ENCODE results near the gene ITSN1. TPM values are rescaled to one million over a fixed set of nuclear protein-coding genes. Genes with fewer than 3 reads are reported as not detected.

Gene ITSN1
- total RNA-seq, 3 donors from 2014 or later (not counting 1 experiment from before 2014, with no cell fraction given) = 1.5 to 5.1 (median 2.7) TPM

- Histone ChIP-seq H3K27me3 (ENCODE audit: control insufficient read depth, insufficient read depth, low read length) (no peaks in the 10 kb centered on the region), H3K9me3 (ENCODE audit: control insufficient read depth, insufficient read depth, low read length) (no peaks in the 10 kb centered on the region), H3K4me3 (ENCODE audit: low read length) (no peak overlapping the region), H3K27ac (ENCODE audit: low read length) (no peak overlapping the region), H3K4me1 (ENCODE audit: control insufficient read depth, insufficient read depth, low read length) (no peaks in the 10 kb centered on the region), H3K36me3 (ENCODE audit: control insufficient read depth, insufficient read depth, low read length) (no peaks in the 10 kb centered on the region)
- intact Hi-C loops (cut with micrococcal nuclease) = no loop called here
- H3K4me3 Mint-ChIP-seq = no peak overlapping the region
- ATAC-seq = no peak
- 87% methylated on average over 6 of the region's 6 CpGs for WGBS (ENCODE audit: insufficient coverage)
- H3K27me3 Mint-ChIP-seq (ENCODE audit: low read depth in 2 of 2) = no peaks in the 10 kb centered on the region
- no peaks in the 10 kb centered on the region for H3K4me1 Mint-ChIP-seq
- TF ChIP-seq CTCF (IDR thresholded peaks at IDR 0.05) = no peak
- no peaks in the 10 kb centered on the region for H3K36me3 Mint-ChIP-seq
- no peaks in the 10 kb centered on the region for H3K9me3 Mint-ChIP-seq
- no peak for DNase-seq
- no peak overlapping the region for H3K27ac Mint-ChIP-seq
Observed at GRCh38 chr21:33817663-33818451, 175.6 kb downstream of the ITSN1 start.

- H3K27me3 ChIP-seq (ENCODE audit: control insufficient read depth, insufficient read depth, low read length) = no peaks in the 10 kb centered on the region
- no peak for TF ChIP-seq CTCF (IDR thresholded peaks at IDR 0.05)
- intact Hi-C loops (cut with micrococcal nuclease) = no loop called here
- Mint-ChIP-seq H3K4me3 (no peak overlapping the region), H3K4me1 (no peaks in the 10 kb centered on the region), H3K9me3 (no peaks in the 10 kb centered on the region), H3K36me3 (no peaks in the 10 kb centered on the region), H3K27ac (no peak overlapping the region), H3K27me3 (ENCODE audit: low read depth in 2 of 2) (no peaks in the 10 kb centered on the region)
- no peaks in the 10 kb centered on the region for H3K9me3 ChIP-seq (ENCODE audit: control insufficient read depth, insufficient read depth, low read length)
- no peak overlapping the region for H3K4me3 ChIP-seq (ENCODE audit: low read length)
- DNase-seq (no peak), ATAC-seq (no peak)
- no peaks in the 10 kb centered on the region for H3K36me3 ChIP-seq (ENCODE audit: control insufficient read depth, insufficient read depth, low read length)
- no peak overlapping the region for H3K27ac ChIP-seq (ENCODE audit: low read length)
- H3K4me1 ChIP-seq (ENCODE audit: control insufficient read depth, insufficient read depth, low read length) = no peaks in the 10 kb centered on the region
Observed at GRCh38 chr21:33820230-33820770, 178.0 kb downstream of the ITSN1 start.

GRCh38 chr21:33820798-33821197 is 178.5 kb downstream of the ITSN1 start:
- no peaks in the 10 kb centered on the region for H3K9me3 ChIP-seq (ENCODE audit: control insufficient read depth, insufficient read depth, low read length)
- H3K4me3 Mint-ChIP-seq = no peak overlapping the region
- no peaks in the 10 kb centered on the region for H3K36me3 ChIP-seq (ENCODE audit: control insufficient read depth, insufficient read depth, low read length)
- no peaks in the 10 kb centered on the region for H3K9me3 Mint-ChIP-seq
- H3K27me3 Mint-ChIP-seq (ENCODE audit: low read depth in 2 of 2) = no peaks in the 10 kb centered on the region
- no peaks in the 10 kb centered on the region for H3K4me1 ChIP-seq (ENCODE audit: control insufficient read depth, insufficient read depth, low read length)
- H3K27ac ChIP-seq (ENCODE audit: low read length) = no peak overlapping the region
- 60% methylated on average over 1 of the region's 2 CpGs for WGBS (ENCODE audit: insufficient coverage)
- no peaks in the 10 kb centered on the region for H3K36me3 Mint-ChIP-seq
- H3K4me3 ChIP-seq (ENCODE audit: low read length) = no peak overlapping the region
- H3K27me3 ChIP-seq (ENCODE audit: control insufficient read depth, insufficient read depth, low read length) = no peaks in the 10 kb centered on the region
- no peak for ATAC-seq
- no peak for DNase-seq
- H3K4me1 Mint-ChIP-seq = no peaks in the 10 kb centered on the region
- no peak overlapping the region for H3K27ac Mint-ChIP-seq
- no peak for TF ChIP-seq CTCF (IDR thresholded peaks at IDR 0.05)
- intact Hi-C loops (cut with micrococcal nuclease) = no loop called here
